AG04450 (cell line): Measurements from ENCODE around the gene MB. TPM values are rescaled to one million over a fixed set of nuclear protein-coding genes. Genes with fewer than 3 reads are reported as not detected.
"Not testable (repeated sequence)": the region's sequence is repeated elsewhere in the genome, so short reads cannot be mapped to it uniquely, and the experiment has no call there.

Source experiments
- CTCF ChIA-PET: fragments of 300-600, 350-600 bp; formaldehyde crosslinking; extraction: SDS; loops from one replicate; lab custom pipeline; 2022; ENCODE audit warnings: antibody characterized with exemption, inconsistent platforms; lab: Charles Lee
- POLR2A ChIA-PET: fragments of 350-600 bp; formaldehyde crosslinking; extraction: SDS; loops from one replicate; lab custom pipeline; 2021; ENCODE audit warnings: antibody characterized with exemption, inconsistent platforms; lab: Yijun Ruan, JAX
- DNase-seq: peaks from one replicate; pipeline ENCODE4 v3.0.0-alpha.2; 2011; ENCODE audit warnings: low read depth, low spot score
- H3K27ac ChIP-seq: one replicate; pipeline ENCODE4 v1.5.1; 2012; ENCODE audit warnings: low read depth, low read length, control low read depth
- H3K27me3 ChIP-seq: one replicate; pipeline ENCODE4 v1.6.0; 2012; ENCODE audit warnings: low read length; ENCODE audit not compliant: control insufficient read depth, insufficient read depth
- H3K4me3 ChIP-seq: 2 replicates; pipeline ENCODE4 v1.5.1; 2011; ENCODE audit warnings: mild to moderate bottlenecking, low read depth, low read length, control low read depth
- H3K9me3 ChIP-seq: 2 replicates; pipeline ENCODE4 v1.5.1; 2012; ENCODE audit warnings: low read length; ENCODE audit not compliant: control insufficient read depth, insufficient read depth
- CTCF ChIP-seq: IDR thresholded peaks from 2 replicates; pipeline ENCODE4 v1.5.1; 2011; ENCODE audit warnings: low read depth, low read length, control low read depth, inconsistent platforms
- polyA minus RNA-seq: library from RNA; depleted of rRNA, polyadenylated mRNA; stranded (reverse); fragments of >200 nt; gene quantifications from 2 replicates; pipeline ENCODE4 v1.2.3, GENCODE V29; 2011; rRNA and poly(A)+ RNA removed
- polyA plus RNA-seq: library from polyadenylated mRNA; depleted of rRNA; stranded (reverse); fragments of >200 nt; gene quantifications from 2 replicates; pipeline ENCODE4 v1.2.3, GENCODE V29; 2011; rRNA removed

Gene MB
- not detected in 2 replicates for polyA plus RNA-seq
- not detected in 2 replicates for polyA minus RNA-seq

GRCh38 chr22:35617137-35617755 is at the start of gene MB:
TSS of gene MB (minus strand) at chr22:35617329. CDS start at chr22:35617257, 72 bp downstream.
- Histone ChIP-seq H3K9me3 (no peaks in the 10 kb centered on the region), H3K27ac (no peak within 1 kb of the TSS), H3K27me3 (peaks cover 4% of the 10 kb centered on the region), H3K4me3 (no peak within 1 kb of the TSS)
- CTCF ChIA-PET = interaction anchor here (1.5 kb wide), 2 partner anchors 267 to 448 kb away, joined by 4 read pairs; no protein-coding TSS in a partner anchor
- no peak for DNase-seq
- POLR2A ChIA-PET = no interaction called here
- TF ChIP-seq CTCF = no peak

- H3K9me3 ChIP-seq, POLR2A ChIA-PET, H3K27me3 ChIP-seq, DNase-seq, H3K4me3 ChIP-seq, CTCF ChIA-PET, H3K27ac ChIP-seq: not testable (repeated sequence)
Measured at GRCh38 chr22:35666699-35667098, 49.6 kb upstream of the MB start.

- TF ChIP-seq CTCF = no peak
- no peaks in the 10 kb centered on the region for H3K27me3 ChIP-seq
- no peak overlapping the region for H3K4me3 ChIP-seq
- H3K9me3 ChIP-seq = peaks cover 7% of the 10 kb centered on the region
- ChIA-PET POLR2A (no interaction called here), CTCF (interaction anchor here (1.3 to 3.4 kb wide), 2 partner anchors 19 to 401 kb away, joined by 4 to 22 read pairs; no protein-coding TSS in a partner anchor)
- no peak for DNase-seq
- no peak overlapping the region for H3K27ac ChIP-seq
Measured at GRCh38 chr22:35664955-35665587, 47.9 kb upstream of the MB start.

- CTCF ChIA-PET = interaction anchor here (0.7 to 3.4 kb wide), 6 partner anchors 8 to 403 kb away, joined by 3 to 22 read pairs (median 4); partner anchors contain the start of gene APOL6
- H3K27ac ChIP-seq = no peak overlapping the region
- DNase-seq = no peak
Measured at GRCh38 chr22:35663371-35663770, 46.2 kb upstream of the MB start.

GRCh38 chr22:35662914-35663313 is 45.8 kb upstream of the MB start:
- H3K27ac ChIP-seq = no peak overlapping the region
- H3K27me3 ChIP-seq = no peaks in the 10 kb centered on the region
- H3K9me3 ChIP-seq = peaks cover 18% of the 10 kb centered on the region
- ChIA-PET POLR2A (no interaction called here), CTCF (interaction anchor here (0.7 to 3.4 kb wide), 4 partner anchors 9 to 403 kb away, joined by 3 to 22 read pairs (median 4); no protein-coding TSS in a partner anchor)
- DNase-seq = no peak
- H3K4me3 ChIP-seq = no peak overlapping the region
- no peak for TF ChIP-seq CTCF

More at GRCh38 chr22:35663371-35663770, 46.2 kb upstream of the MB start:
- Histone ChIP-seq H3K27me3 (no peaks in the 10 kb centered on the region), H3K4me3 (no peak overlapping the region), H3K9me3 (peaks cover 18% of the 10 kb centered on the region)
- TF ChIP-seq CTCF = no peak
- POLR2A ChIA-PET = no interaction called here
